Amniotic stem cell (primary cell): Measurements from ENCODE around the gene EEF1AKMT2.

Experiments
- DNase-seq: peaks from one replicate; lab custom pipeline; 2025; lab: John Stamatoyannopoulos, UW

Gene EEF1AKMT2

DNA sequence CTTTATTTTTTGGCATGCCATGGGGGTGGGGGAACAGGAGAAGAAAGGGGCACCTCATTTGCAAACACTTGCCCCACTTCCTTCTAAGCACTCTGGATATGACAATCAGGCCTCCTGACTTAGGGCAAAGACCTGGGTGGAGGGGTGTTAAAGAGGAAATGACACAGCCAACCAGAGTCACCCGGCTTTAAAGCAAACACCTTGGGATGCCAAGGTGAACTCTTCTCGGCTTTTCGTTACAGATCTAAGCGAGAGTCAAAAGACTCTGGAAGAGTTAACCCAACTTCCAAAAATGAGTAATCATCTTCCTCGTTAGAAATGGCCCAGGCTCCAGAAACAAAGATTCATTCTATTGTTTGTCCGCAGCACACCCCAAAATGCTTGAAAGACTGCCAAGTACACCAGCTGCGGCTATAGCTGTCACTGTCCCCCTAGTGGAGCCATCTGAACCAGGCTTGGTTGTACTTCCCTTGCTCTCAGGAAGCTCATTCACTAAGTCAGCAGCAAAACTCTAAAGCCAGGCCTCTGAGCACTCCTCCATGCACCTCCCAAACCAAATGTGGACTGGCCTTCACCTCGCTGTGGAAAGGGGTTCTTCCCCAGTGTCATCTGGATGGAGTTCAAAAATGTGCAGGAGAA is 72.4 kb downstream of the EEF1AKMT2 start:
- no peak for DNase-seq

DNA sequence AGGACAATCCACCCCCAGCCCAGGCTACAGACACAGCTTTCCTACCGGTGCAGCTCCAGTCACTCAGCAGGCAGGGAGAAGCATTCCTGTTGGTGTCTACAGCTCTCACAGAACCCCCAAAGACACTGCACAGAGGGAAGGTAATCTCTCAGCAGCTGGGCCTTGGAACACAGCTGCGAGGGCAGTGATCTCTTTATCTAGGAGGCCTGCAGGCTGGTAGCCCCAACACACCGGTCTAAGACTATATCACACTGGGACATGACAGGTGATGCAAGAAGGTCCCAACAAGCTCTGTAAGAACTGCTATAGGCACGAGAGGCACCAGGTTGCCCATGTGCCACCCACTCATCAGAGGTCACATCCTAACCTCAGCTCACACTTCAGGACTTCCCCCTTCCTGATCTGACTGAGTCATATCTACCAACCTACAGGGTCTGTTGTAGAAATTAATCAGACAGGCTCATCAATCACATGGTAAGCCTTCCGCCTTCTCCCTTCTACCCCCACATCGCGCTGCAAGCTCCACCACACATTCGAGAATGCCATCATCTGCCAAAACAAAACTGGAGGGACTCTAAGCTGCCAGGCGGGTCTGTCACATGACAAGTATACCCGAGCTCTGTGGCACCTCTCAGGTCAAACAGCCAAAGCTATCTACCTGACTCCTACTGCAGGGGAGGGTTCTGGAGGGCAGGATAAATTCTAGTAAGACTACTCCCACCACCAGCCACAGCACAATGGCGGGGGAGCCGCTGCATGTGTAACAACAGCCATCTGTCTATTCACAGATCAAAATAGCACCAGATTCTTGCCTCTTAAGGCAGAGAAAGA is 73.6 kb downstream of the EEF1AKMT2 start:
- DNase-seq = no peak

DNA sequence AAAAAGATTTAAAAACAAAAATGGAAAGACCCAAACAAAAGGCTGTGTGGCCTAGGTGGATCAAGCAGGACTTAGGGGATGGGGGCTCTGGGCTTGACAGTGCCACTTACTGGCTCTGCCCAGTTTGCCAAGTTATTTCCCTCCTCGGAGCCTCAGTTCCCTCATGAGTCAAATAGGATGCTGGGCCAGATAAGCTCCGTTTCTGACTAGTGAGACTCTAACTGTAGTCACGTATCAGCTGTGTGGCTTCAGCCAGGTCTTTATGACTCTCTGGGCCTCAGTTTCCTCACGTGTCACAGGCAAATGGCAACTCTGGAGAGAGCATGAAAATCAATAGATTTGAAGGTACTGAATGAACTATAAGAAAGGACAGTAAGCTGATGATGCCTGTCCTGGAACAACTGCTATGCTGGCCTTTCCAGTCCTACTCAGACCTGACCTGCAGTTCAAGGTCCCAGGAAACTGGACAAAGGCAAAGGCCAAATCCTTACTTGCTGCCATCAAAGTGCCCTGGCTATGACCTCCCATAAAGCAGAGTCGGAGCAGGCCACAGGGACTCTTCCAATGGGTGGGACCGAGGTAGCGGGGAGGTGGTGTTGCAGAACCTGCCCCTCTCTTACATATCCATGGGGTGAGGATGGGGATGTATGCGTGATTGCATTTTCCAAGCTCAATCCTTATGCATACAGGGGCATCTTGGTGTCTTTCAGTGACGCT is 74.5 kb downstream of the EEF1AKMT2 start:
- no peak for DNase-seq

DNA sequence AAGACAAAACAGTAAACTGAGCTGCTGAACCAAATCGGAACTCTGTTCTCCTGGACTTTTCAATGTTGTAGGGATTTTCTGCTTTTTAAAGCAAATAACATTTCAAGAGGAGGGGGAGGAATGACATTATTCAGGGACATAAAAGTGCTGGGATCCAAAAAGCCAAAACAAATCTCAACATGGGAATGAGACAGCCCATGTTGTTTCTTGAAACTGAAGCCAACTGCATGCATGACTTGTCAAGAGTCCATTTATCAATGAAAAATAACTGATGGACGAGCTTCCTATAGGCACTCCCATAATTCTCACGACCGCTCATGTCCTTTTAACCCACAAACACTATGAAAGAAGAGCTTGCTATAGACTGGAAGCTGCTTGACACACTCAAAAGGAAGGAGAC is 75.3 kb downstream of the EEF1AKMT2 start:
- no peak for DNase-seq

DNA sequence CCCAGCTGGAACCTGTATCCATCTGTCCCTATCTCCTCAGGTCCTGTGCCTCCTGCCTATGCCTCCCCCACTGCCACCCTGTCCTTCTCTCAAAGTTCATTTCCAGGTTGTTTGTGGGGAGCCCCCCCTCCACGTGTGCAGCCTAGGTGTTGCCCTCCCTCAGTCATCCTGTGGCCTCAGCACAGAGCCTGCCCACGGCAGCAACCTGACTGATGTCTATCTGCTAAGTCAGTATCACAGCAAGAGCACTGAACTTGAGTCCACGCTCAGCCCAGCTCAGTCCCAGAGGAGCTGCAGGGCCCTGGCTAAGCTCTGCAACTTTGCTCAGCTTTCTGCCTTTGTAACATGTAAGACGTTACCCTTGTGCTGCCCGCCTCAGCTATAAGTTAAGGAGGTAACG is 76.2 kb downstream of the EEF1AKMT2 start:
- DNase-seq = no peak

DNA sequence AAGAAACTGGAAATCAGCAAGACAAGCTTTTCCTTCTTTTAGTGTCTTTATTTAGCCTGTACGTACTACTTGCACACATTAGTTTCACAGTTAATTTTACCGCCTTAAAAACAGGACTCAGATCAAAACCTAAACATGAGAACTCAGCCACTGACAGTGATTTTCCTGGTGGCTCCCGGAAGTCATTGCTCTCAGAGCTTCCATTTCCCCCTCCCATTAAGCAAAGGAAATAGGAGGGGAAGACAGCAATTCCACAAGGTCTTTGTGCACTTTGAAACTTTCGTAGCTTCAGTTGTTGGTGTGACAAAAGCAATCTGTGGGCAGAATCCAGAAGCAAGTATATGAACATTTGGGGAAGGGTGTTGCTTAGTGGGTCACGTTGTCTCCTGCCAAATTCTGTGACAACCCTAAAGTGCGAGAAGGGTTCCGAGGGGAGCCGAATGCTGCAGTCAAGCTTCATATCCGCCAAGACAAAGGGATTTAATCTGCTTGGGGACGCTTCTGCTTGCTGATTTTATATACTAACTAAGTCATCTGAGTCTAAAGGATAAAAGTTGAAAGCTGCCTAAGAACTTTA is 77.9 kb downstream of the EEF1AKMT2 start:
- no peak for DNase-seq

DNA sequence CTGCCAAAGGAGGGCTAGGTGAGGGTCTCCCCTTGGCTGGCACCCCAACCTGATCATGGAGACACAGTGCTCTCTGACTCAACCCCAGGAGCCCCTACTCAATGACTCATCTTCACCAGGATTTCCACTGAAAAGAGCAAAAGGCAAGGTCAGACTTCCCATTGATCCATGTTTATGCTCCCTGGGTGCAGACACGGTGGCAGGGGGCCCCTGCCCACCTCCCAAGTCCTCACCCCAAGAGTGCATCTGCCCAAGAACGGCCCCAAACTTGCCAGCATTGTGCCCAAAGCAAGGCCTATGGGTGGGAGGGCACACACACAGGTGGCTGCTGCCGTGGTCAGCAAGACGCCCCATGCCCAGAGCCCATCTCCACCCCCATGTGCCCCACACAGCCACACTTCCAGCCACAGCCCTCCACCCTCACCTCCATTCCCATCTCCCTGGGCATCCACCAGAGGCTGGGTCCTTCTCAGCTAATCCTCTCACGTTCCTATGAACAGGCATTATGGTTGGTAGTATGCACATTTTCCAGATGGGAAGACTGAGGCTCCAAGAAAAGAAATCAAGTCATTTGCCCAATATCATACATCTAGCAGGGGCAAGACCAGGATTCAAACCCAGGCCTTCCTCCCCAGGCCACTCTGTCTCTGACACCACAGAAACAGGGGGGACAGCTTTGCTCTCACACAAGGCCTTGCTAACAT is 78.8 kb downstream of the EEF1AKMT2 start:
- DNase-seq = no peak

DNA sequence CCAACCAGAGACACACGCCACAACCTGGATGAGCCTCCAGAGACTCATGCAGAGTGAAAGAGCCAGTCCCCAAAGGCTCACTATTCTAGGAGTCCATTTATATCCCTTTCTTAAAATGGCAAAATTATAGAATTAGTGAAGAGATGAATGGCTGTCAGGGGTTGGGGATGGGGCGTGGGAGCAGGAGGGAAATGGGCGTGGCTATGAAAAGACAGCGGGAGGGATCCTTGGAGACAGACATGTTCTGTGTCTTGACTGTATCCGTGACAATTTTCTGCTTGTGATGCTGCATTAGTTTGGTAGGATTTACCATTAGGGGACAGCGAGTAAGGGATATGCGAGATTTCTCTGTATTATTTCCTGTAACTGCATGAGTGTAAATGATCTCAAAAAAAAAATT is 80.5 kb downstream of the EEF1AKMT2 start:
- no peak for DNase-seq

DNA sequence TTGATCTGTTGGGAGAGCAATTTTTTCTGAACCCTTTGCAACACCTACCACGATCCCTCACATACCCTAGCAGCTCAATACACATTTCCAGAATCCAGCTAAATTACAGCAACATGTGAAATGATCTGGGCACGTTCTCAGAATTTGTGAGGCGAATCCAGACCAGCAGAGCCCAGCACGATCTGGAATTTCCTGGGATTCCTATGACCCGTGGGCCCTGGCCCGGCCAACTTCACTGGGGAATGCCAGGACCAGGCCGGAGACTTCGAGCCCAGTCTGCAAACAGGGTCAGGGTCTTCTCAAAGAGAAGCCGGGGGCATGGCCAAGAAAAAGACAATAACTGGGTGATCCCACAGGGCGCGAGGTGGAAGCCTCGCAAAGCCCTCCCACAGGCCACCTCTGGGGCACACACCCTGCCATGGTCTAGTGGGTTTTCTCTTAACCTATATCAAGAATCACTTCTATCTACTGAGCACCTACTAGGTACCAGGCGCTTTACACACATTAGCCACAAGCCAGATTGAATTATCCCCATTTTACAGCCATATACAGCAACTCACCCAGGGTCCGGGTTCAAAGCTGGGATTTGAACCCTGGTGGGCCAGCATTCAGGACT is 81.3 kb downstream of the EEF1AKMT2 start:
- no peak for DNase-seq

DNA sequence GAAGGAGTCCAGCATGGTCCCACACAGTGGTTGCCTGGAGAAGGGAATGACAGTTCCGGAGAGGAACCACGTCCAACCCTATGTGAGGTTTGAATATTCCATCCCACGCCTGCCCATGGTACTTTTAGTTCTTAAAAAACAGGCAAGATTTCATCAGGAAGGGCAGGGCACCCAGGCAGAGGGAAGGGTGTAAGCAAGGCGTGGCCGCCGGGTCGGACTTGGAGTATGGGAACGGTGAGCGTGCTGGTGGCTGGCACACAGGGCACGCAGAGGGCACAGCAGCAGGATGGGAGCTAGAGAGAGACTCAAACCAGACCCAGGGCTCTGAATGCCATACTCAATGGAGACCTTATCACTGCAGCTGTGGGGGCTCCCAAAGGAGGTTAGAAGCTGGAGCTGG is 81.8 kb downstream of the EEF1AKMT2 start:
- no peak for DNase-seq

DNA sequence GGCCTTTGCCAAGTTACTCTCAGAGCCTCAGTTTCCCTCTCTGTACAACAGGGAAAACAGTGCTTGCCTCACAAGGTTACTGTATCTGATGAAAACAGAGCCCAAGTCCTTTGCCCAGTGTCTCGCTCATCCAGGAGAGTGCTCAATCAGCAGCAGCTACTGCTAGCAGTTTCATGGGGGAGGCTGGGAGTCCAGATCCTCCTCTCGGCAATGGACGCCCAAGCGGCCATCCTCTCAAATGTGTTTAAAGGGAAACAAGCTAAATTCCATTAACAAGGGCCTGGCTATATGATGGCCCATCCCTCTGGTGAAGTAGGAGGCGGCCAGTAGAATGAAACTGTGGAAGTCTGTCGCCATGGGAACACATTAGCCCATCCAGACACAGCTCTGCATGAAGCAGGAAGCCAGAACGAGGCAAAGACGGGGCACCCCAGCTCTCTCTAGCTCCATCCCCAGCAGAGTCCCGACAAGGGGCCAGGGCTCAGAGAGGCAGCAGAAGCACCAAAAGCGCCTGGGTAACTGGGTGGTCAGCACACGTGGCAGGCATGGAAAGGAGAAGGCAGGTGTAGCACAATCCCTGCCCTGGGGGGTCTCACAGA is 82.7 kb downstream of the EEF1AKMT2 start:
- no peak for DNase-seq

DNA sequence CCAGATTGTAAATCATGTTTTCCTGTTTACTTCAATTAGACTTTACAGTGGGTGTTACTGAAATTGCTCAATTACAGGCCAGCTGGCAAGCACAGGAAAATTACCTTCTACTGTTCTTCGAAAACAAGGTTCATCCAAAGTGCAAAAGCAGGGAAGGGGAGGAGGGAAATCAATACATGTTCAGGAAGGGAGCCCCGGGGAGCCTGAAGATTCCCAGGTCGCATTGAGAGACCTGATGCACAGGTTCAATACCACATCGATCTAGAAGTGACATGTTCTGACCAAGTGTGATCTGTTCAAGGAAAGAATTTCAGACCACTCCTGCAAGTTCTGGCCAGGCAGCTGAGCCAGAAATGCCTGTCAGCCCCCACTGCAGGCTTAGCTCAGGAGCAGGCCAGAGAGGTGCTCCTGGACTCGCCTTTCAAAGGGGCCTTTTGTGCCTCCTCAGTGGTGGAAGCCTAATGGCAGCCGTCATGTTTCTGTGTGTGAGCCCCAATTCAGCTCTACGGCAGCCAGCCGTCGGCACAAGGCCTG is 83.4 kb downstream of the EEF1AKMT2 start:
- no peak for DNase-seq
